Eye (tissue), 1 donor: Measurements from ENCODE around the gene MET.

Experiments used
- DNase-seq: peaks from one replicate; pipeline ENCODE4 v3.0.0-alpha.2; 2015

Gene MET

GRCh38 chr7:116665332-116665996 is 6.5 kb upstream of the MET start:
- no peak for DNase-seq

GRCh38 chr7:116669769-116670168 is 2.2 kb upstream of the MET start:
- DNase-seq, result no peak

- no peak for DNase-seq
These were observed 1.5 kb upstream of the MET start for GRCh38 chr7:116670409-116671015.

GRCh38 chr7:116671111-116671510 is 885 bp upstream of the MET start:
- no peak for DNase-seq

GRCh38 chr7:116672596-116673456 is 830 bp downstream of the MET start:
- DNase-seq, result peak; percentile 64

GRCh38 chr7:116673457-116673865 is 1.5 kb downstream of the MET start:
- no peak for DNase-seq

GRCh38 chr7:116674508-116675173 is 2.6 kb downstream of the MET start:
- DNase-seq, result no peak

GRCh38 chr7:116675812-116676355 is 3.9 kb downstream of the MET start:
- no peak for DNase-seq

- DNase-seq, result no peak
These were observed 6.8 kb downstream of the MET start for GRCh38 chr7:116678780-116679179.

GRCh38 chr7:116679500-116679899 is 7.5 kb downstream of the MET start:
- no peak for DNase-seq

- DNase-seq, result no peak
These were observed 11.8 kb downstream of the MET start for GRCh38 chr7:116683786-116684185.

- no peak for DNase-seq
These were observed 14.0 kb downstream of the MET start for GRCh38 chr7:116686033-116686432.

- DNase-seq, result no peak
These were observed 14.9 kb downstream of the MET start for GRCh38 chr7:116686812-116687419.

- DNase-seq, result no peak
These were observed 15.8 kb downstream of the MET start for GRCh38 chr7:116687801-116688201.

- no peak for DNase-seq
These were observed 17.8 kb downstream of the MET start for GRCh38 chr7:116689790-116690259.

- DNase-seq, result no peak
These were observed 19.7 kb downstream of the MET start for GRCh38 chr7:116691664-116692063.

- DNase-seq, result no peak
These were observed 20.7 kb downstream of the MET start for GRCh38 chr7:116692401-116693308.

- no peak for DNase-seq
These were observed 24.7 kb downstream of the MET start for GRCh38 chr7:116696707-116697106.

- DNase-seq, result no peak
These were observed 25.2 kb downstream of the MET start for GRCh38 chr7:116697152-116697551.

- no peak for DNase-seq
These were observed 25.8 kb downstream of the MET start for GRCh38 chr7:116697761-116698160.

- DNase-seq, result no peak
These were observed 26.4 kb downstream of the MET start for GRCh38 chr7:116698396-116698795.
